DMS114 treated with DMSO at 0.1 percent for 48 hours (cell line): ENCODE measurements around the gene NLGN3.
"Not testable (repeated sequence)": the region's sequence is repeated elsewhere in the genome, so short reads cannot be mapped to it uniquely, and the experiment has no call there.

Source experiments
- DNase-seq: peaks from one replicate; lab custom pipeline; 2025; ENCODE audit not compliant: unreplicated experiment; lab: John Stamatoyannopoulos, UW

Gene NLGN3

DNA sequence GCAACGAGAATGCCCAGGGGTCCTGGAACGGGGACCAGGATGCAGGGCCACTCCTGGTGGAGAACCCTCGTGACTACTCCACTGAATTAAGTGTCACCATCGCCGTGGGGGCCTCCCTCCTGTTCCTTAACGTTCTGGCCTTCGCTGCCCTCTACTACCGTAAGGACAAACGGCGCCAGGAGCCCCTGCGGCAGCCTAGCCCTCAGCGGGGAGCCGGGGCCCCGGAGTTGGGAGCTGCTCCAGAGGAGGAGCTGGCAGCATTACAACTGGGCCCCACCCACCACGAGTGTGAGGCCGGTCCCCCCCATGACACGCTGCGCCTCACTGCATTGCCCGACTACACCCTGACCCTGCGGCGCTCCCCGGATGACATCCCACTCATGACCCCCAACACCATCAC, 24.9 kb downstream of the NLGN3 start:
- no peak for DNase-seq

DNA sequence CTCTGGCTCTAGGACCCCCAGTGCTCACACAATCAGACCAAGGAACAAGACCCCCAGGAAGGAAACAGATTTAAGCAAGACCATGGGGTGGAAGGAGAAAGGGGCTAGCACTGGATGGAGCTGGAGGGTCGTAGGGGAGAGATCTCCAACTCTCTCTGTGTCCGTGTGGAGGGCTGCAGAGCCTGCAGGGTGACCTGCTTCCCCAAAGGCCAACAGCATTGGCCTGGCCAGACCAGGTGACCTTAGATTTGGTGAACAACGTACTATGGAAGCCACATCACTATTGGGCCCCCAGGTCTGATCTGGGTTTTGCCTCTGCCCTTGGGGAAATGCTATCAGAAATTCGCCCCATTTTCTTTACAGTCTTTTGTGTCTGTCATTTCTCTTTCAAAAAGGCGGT, 26.0 kb downstream of the NLGN3 start:
- DNase-seq, result no peak

GRCh38 chrX:71171110-71171801, 26.6 kb downstream of the NLGN3 start:
- no peak for DNase-seq

DNA sequence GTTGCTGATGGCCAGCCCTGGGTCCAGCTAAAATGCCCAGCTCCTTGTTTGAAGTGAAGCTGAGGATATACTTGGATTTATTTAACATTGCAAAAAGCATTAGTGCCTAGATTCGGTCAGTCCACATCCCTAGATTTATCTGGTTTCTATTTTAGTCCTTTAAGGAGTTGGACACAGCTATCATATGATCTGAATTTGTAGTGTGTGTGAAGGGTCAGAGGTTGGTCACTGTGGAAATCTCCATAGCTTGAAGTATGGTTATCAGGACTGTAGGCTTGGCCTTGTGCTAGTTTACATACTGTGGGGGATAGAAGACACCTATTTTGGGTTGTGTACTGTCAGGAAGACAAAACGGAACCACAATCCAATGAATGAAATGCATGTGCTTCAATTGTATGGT, 28.8 kb downstream of the NLGN3 start:
- no peak for DNase-seq

DNA sequence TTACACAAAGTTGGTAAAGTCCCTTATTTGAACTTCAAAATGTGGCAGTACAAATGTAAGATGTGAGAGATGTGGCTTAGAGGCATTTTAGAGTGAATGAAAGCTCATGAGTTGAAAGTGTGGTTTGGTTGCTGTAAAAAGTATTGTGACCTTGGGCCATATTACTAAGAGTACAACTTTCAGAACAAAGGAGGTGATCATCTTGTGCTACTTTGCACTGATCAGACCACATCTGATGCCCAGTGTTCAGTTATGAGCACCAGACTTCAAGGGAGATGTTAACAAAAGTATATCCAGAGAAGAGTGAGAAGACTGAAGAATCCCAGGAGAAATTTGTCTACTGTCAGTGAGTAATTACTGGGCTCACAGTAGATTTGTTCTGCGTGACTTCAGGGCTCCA, 30.2 kb downstream of the NLGN3 start:
- no peak for DNase-seq

- no peak for DNase-seq
Observed at GRCh38 chrX:71175531-71175930, 30.9 kb downstream of the NLGN3 start.

- DNase-seq, result no peak
Observed at GRCh38 chrX:71177327-71177726, 32.7 kb downstream of the NLGN3 start.

DNA sequence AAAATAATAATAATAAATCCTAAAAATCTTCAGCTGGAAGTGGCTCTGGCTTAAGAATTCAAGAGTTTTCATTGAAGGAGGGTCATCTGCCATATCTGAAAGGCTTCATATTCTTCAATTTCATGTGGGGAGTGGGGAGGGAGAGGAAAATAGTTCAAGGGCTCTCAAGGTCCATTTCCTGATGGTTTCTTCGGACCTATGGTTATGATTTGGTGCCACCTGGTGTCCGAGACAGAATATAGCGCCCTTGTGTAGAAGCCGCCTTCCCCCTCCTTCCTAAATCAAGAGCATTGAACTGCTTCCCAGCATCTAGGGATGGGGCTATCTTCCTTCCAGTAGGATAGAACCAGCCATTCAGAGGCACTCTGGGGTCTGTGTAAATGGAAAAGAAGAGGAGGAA, 34.3 kb downstream of the NLGN3 start:
- peak; percentile 29 for DNase-seq

- DNase-seq, result not testable (repeated sequence)
Observed at GRCh38 chrX:71180579-71181265, 36.1 kb downstream of the NLGN3 start.

- no peak for DNase-seq
Observed at GRCh38 chrX:71181558-71181909, 36.9 kb downstream of the NLGN3 start.

- DNase-seq, result peak; percentile 92
Observed at GRCh38 chrX:71181910-71182799, 37.5 kb downstream of the NLGN3 start.

DNA sequence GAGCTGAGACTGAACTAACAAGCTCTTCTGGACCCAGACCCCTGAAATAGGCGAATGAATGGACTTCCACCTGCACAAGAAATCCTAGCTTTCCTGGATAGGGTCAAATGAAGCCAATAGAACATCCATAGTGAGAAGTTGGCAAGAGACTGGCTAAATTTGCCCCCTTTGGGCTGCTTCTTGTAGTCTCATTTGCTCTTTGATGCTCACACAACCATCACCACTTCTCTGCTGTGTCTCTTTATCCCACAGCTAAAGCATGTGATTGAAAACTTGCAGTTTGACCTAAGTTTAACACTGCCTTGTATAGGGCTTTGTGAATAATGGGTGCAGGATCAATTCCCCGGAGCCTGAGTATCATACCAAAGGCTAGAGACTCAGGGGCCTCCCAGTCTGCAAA, 38.2 kb downstream of the NLGN3 start:
- DNase-seq, result no peak

GRCh38 chrX:71183341-71183740, 38.7 kb downstream of the NLGN3 start:
- no peak for DNase-seq

DNA sequence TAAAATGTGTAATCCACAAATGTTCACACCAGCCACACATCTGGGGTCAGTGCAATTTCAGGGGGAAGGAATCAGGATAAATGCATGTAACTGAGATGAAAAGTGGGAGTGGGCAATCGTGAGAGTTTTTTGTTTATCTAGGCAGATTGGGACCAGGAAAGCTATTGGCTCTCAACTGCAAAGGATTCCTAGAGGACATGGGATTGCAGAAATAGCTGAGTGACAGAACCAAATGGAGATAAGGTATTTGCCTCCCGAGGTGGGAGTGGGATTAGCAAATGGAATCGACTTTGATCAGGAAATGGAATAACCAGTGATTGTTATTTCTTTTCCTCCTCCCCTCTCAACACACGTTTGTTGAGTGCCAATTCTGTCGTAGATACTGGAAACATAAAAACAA, 39.5 kb downstream of the NLGN3 start:
- no peak for DNase-seq

DNA sequence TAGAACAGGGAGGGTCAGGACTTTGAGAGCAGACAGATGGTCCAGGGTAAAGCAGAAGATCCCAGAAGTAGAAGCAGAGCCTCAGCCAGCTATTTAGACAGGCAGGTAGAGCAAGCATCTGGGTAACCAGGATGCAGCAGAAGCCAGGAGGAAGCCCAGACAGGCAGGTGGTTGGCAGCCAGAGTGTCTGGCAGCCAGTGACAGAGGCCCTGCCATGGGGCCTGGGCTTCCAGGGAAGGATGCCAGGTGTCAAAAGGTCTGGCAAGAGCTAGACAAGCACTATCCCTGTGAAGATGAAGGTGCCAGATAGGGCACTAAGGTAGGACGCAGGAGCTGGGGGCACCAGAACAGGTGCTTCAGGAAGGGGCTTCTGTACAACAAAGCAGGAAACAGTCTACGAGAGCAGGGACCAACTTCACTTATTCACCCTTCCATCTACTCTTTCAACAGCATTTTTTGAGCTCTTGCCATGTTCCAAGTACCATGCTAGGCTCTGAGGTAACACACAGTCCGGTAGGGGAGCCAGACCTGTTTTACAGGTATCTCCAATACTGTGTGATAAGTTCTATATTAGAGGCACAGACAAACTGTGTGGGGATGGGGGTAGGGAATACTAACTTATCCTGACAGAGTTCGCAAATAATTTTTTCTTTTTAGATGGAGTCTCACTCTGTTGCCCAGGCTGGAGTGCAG, 40.3 kb downstream of the NLGN3 start:
- DNase-seq, result no peak

DNA sequence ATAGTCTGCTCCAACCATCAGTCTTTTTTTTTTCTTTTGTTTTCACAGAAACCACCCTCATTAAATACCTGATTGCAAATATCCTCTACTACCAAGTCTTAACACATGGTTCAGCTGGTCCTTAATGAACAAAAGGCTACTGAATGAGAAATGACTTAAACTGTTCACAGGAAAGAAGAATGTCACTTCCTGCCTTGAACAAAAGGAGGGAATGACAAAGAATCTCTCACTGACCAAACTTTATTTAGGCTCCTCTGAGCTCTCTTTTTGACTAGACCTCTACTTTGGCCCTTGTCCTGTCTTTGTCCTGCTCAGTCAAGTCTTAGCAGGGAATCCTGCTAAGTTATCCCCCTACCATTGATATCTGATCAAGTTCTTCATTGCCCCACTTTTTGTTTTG, 46.6 kb downstream of the NLGN3 start:
- DNase-seq, result no peak

GRCh38 chrX:71195964-71196649, 51.5 kb downstream of the NLGN3 start:
- DNase-seq, result no peak

GRCh38 chrX:71198066-71198465, 53.4 kb downstream of the NLGN3 start:
- DNase-seq, result no peak

DNA sequence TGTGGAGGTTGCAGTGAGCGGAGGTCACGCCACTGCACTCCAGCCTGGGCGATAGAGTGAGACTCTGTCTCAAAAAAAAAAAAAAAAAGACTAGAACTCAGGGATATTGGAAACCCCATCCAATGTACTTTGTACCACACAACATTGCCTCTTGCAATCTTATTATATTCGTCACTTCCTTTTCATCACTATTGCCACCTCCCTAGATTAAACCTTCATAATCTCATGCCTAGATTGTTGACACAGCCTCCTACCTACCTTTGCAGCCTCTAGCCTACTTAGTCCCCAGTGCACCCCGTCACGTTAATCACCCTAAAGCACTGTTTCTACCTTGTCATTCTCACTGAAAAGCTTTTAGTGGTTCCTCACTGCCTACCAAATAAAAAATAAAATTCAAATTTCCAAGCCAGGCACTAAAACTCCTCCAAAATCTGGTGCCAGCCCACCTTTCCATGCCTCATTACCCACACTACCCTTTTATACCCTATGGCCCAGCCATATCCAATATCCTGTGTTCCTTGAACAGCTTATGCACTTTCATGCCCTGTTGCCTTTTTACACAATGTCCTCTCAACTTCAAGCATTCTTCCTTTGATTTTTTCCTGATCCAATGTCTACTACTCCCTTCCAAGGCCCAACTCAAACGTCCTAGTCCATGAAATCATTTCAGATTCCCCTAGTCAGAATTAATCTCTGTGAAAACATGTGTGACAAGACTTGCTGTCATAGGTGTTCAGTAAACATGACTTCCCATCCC, 54.8 kb downstream of the NLGN3 start:
- no peak for DNase-seq

GRCh38 chrX:71210816-71211215, 66.2 kb downstream of the NLGN3 start:
- DNase-seq, result no peak
